Activated CD4-positive, alpha-beta T cell treated with anti-CD3 and anti-CD28 coated beads, Interleukin-2, Interleukin-6, amounts not matched to agents 100 ng/mL and 50 ng/mL, durations not matched to agents 16 hours and 8 hours (primary cell): ENCODE data around the gene SLC15A4.
"Not testable (repeated sequence)": the region's sequence is repeated elsewhere in the genome, so short reads cannot be mapped to it uniquely, and the experiment has no call there.

Experiments used
- DNase-seq: peaks from one replicate; pipeline ENCODE4 v3.0.0-alpha.2; 2020

Gene SLC15A4

GRCh38 chr12:128843538-128843937 lies 19.8 kb upstream of the SLC15A4 start:
- DNase-seq: no peak

GRCh38 chr12:128842579-128842978 lies 18.8 kb upstream of the SLC15A4 start:
- no peak for DNase-seq

DNA sequence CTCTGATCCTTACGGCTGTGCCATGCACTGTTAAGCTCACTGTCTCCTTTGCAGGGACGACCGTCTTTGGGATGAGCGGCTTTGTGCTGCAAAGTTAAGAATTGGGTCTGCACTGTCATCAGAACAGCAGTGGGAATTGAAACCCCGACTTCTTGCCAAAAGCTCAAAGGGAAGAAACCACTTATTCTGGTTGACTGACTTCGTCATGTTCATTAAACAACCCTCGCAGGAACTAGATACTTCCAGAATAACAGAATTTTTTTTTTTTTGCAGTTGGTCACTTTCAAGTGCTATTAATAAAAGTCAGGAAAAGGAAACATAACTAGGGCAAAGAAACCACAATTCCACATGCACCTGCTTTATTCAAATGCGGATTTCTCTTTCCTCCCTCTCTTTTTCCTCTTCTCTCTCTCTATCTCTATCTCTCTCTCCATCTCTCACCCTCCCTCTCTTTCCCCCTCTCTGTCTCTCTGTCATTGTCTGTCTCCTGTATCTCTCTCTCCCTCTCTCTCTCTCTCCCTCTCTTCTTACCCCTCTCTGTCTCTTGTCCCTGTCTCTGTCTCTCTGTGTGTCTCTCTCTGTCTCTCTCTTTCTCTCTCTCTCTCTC lies 17.2 kb upstream of the SLC15A4 start:
- DNase-seq: no peak

GRCh38 chr12:128839885-128840284 lies 16.1 kb upstream of the SLC15A4 start:
- not testable (repeated sequence) for DNase-seq

DNA sequence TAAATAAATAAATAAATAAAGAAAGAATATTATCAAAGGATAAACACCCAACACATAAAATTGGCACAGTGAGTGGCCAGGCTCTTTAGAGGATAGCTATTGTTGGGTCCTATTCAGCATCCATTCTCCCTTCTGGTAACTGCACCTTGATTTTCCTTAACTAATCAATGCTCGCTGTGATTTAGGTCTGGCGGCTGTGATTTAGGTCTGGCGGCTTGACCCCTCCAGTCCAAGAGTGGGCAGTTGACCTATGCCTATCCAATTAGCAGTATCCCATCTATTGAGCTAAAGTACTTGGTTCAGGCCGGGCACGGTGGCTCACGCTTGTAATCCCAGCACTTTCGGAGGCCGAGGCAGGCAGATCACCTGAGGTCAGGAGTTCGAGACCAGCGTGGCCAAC lies 9.7 kb upstream of the SLC15A4 start:
- no peak for DNase-seq

DNA sequence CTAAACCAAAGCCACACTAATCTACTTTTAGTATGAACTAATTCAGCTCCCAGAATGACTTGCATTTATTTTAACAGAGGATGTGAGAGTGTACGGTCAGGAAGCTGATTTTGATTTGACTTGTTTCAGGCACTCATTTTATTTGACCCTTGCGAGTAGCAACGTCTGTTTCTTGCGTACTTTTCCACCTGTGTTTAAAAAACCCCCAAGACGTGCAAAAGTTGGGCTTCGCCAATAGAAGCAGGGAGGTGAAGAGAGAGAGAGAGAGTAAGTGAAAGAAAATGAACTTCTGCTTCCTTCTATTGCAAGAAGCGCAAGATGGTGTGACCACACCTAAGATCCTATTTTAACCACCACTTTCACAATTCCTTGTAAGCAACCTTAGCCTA lies 6.7 kb upstream of the SLC15A4 start:
- DNase-seq: peak; percentile 73

DNA sequence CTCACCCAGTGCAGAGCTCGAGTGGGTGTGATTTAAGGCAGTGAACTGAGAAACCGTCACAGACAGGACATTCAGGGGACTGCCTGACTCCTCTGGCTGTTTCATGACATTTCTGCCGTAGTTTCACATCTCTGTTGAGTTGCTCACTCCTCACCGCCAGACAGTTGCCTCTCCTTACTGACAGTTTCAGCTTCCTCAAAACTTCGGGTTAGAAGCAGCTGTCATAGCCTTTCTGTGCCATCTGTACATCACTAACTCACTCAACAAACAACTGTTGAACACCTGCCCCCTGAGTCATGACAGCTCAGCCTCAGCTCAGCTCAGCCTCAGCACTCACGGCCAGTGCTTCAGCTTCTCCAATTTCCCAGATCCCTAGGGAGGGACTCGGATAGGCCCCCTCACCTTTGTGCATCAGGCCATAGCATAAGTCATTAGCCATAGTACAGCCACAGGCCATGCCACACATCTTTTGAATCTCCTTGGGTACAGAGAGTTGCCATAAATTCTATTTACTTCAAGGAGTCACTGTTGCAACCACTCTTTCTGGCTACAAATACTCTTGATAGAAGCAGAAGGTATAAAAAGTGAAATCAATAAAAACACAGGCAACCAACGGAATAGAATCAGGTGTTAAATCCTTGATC lies 6.2 kb upstream of the SLC15A4 start:
- peak; percentile 75 for DNase-seq

DNA sequence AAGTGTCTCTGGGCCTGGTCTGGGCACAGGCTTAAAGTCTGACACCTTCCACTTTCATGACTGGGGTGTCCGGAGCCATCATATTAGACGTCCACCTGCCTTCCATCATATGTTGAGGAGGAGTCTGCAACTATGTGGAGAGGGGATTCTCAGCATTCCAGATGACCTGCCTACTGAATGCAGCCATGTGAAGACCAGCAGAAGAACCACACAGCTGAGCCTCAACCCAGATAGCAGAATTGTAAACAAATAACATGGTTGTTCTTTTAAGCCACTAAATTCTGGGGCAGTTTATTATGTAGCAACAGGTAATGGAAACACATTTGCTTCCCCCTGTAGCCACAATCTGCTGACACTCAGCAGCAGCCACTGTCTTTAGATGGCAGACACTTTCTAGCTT lies 4.0 kb upstream of the SLC15A4 start:
- no peak for DNase-seq

DNA sequence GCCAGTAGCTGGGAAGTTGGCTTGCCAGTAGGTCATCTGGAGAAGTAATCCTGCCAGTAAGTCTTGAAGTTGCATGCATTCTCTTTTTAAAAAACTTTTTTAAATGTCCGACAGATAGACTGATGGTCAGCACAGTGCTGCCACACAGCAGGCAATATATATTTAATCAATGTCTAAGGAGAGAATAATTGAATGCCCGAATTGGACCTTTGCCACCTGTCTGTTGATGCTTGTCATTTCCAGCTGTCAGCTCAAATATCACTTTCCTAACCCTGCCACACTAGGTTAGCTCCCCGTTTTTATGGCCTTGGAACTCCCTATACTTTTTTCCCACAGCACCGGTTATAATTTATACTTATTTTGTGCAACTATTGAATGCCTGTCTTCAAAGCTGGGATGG lies 2.1 kb upstream of the SLC15A4 start:
- DNase-seq: no peak

GRCh38 chr12:128823216-128823915 lies 392 bp downstream of the SLC15A4 start:
- DNase-seq: peak; percentile 33

DNA sequence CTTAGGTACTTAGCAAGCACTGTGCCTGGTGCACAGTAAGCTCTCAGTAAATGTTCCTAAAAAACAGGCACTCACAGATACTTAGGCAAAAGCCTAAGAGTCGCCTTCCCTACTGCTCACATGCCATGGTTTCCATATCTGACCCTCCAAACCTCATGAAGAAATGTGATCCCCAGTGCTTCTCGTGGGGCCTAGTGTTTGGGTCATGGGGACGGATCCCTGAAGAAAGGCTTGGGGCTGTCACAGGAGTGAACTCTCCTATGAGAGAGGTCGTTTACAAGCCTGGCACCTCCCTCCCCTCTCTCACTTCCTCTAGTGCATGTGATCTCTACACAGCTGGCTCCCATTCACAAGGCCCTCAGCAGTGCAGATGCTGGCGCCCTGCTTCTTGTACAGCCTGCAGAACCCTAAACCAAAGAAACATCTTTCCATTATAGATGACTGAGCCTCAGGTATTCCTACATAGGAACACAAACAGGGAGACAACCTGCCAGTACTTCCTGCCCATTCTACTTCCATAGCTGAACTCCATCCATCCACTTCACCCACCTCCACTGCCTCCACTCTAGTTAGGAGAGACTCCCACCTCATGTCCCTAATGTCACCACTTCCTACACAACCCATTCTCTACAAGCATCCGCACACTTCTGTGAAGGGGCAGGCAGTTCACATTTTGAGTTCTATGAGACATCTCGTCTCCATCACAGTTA lies 2.9 kb downstream of the SLC15A4 start:
- DNase-seq: peak; percentile 29

DNA sequence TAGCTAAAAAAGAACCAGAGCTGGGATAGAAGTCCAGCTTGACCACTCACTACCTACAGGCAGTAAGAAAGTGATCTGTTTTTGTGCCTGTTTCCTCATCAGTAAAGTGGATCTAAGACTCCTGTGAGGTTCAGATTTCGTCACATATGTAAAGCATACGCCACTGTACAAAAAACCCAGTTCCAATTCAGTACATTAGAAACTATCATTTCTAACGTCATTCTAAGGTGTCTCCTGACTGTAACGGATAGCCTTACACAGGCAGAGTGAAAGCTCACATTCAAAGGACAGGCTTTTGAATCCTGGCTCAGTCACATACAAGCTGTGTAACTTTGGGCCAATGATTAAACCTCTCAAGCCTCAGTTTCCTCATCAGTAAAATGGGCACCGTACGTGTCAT lies 3.5 kb downstream of the SLC15A4 start:
- no peak for DNase-seq

- DNase-seq: no peak
These were observed 4.2 kb downstream of the SLC15A4 start for GRCh38 chr12:128819293-128820144.

- no peak for DNase-seq
These were observed 5.4 kb downstream of the SLC15A4 start for GRCh38 chr12:128818065-128819022.

DNA sequence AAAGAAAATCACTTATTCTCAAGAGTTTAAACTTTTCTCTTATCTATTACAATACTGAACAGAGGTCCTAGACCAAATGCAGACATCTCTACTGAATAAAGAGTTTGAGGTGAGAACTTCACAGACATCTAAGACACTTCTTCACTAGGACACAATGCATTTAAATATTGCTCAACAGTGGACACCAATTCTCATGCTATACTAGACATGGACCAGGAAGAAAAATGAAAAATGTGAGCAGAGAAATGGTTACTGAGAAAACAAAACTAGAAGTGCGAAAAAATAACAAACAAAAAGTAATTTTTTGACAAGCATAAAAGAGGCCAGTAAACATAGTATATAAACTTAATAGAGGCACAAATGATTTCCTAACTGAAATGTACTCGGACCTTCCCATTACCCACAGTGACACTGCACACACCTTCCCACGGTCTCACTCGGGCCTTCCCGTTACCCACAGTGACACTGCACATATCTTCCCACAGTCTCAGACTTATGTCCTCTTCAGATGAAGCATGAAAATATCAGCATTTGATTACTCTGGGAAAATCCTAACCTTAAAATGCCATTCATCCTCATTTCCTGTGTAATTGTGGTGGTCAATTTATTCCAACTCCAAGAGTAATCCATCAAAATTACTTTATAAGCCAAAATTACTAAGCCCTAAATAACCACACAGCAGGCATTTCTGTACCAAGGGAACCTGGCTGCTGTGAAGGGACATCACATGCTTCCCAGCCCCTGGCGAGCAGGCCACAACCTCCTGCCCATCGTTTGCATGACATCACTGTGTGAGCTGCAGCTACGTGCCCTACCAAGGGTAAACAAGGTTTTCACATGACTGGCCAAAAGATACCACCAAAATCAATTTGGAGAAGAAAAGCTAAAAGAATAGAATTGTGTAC lies 6.4 kb downstream of the SLC15A4 start:
- peak; percentile 29 for DNase-seq

GRCh38 chr12:128816643-128816920 lies 7.2 kb downstream of the SLC15A4 start:
- no peak for DNase-seq

- DNase-seq: no peak
These were observed 7.7 kb downstream of the SLC15A4 start for GRCh38 chr12:128815779-128816642.

DNA sequence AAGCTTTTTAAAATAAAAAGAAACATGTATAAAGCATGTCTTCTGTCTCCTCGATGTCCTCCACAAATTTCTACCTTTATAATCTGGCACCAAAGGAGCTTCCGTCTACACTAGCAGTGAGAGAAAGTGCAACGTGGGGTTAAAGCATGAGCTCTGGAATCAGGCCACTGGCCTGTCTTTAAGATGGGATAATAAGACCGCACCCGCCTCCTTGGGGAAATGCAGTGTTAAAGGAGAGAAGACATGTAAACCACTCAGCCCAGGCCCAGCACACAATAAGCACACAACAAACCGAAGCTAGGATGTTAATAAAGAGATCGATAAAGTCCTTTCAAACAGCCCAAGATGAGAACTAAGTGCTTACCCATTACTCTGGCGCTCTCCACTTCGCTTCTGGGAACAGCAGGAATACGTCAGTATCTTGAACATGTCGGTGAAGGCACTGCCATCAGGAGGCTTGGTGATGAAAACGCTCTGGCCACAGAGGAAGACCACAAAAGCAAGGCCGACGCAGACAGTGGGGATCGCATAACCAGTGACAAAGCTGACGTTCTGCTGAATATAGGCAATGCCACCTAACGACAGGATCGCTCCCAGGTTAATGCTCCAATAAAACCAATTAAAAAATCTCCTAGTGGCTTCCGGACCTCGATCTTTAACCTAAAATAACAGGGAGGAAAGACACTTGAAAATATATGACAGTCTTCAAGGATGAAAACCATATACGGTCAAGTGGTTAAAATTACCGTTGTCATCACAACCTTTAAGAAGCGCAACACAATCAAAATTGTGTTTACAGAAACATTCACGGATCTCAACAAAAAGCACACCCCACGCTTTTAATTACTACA lies 9.1 kb downstream of the SLC15A4 start:
- DNase-seq: no peak

GRCh38 chr12:128813883-128814282 lies 9.9 kb downstream of the SLC15A4 start:
- DNase-seq: no peak
